Osteoblast (primary cell): ENCODE data around the gene HTR5A. TPM values are rescaled to one million over a fixed set of nuclear protein-coding genes. Genes with fewer than 3 reads are reported as not detected.

Experiments
- DNase-seq: peaks from one replicate; pipeline ENCODE4 v3.0.0; 2011; ENCODE audit warnings: low spot score, mixed read lengths; ENCODE audit not compliant: insufficient read length; ENCODE audit errors: missing footprints
- H2AFZ ChIP-seq: 2 replicates; pipeline ENCODE4 v1.6.0; 2011; ENCODE audit warnings: mild to moderate bottlenecking, low read length
- H3K27ac ChIP-seq: 2 replicates; pipeline ENCODE4 v1.5.1; 2011; ENCODE audit warnings: mild to moderate bottlenecking, low read depth, low read length, moderate library complexity
- H3K27me3 ChIP-seq: 2 replicates; pipeline ENCODE4 v1.6.0; 2012; ENCODE audit warnings: mild to moderate bottlenecking, control low read depth, inconsistent platforms, low read length, moderate library complexity; ENCODE audit not compliant: insufficient read depth
- H3K36me3 ChIP-seq: 2 replicates; pipeline ENCODE4 v1.5.1; 2011; ENCODE audit warnings: mild to moderate bottlenecking, low read length, control low read depth, moderate library complexity; ENCODE audit not compliant: insufficient read depth
- H3K4me1 ChIP-seq: 2 replicates; pipeline ENCODE4 v1.5.1; 2011; ENCODE audit warnings: mild to moderate bottlenecking, low read length, control low read depth, moderate library complexity; ENCODE audit not compliant: insufficient read depth
- H3K4me2 ChIP-seq: 2 replicates; pipeline ENCODE4 v1.6.0; 2011; ENCODE audit warnings: mild to moderate bottlenecking, low read length; ENCODE audit not compliant: insufficient read depth
- H3K4me3 ChIP-seq: fragments of 200-600 bp; sonication (generic); 3 replicates; pipeline ENCODE4 v1.5.1; 2012; ENCODE audit warnings: mild to moderate bottlenecking, low read length, inconsistent platforms; ENCODE audit not compliant: insufficient read depth
- H3K79me2 ChIP-seq: 2 replicates; pipeline ENCODE4 v1.6.0; 2012; ENCODE audit warnings: mild to moderate bottlenecking, low read length, control low read depth, inconsistent platforms; ENCODE audit not compliant: insufficient read depth
- H3K9me3 ChIP-seq: 2 replicates; pipeline ENCODE4 v1.5.1; 2011; ENCODE audit warnings: low read depth, low read length, control low read depth
- H4K20me1 ChIP-seq: 2 replicates; pipeline ENCODE4 v1.6.0; 2012; ENCODE audit warnings: mild to moderate bottlenecking, low read length, control low read depth; ENCODE audit not compliant: insufficient read depth
- total RNA-seq: library from RNA; depleted of rRNA; stranded (reverse); fragments of >200 nt; gene quantifications from 2 replicates; pipeline ENCODE4 v1.2.3, GENCODE V29; 2012
- TF ChIP-seq, protein P1 (sequence below): IDR thresholded peaks from 2 replicates; pipeline ENCODE4 v1.5.1; 2011; ENCODE audit warnings: mild to moderate bottlenecking, low read depth, low read length, moderate library complexity; ENCODE audit errors: extremely low read depth

The HTR5A gene
- total RNA-seq, 1 donor = not detected

DNA sequence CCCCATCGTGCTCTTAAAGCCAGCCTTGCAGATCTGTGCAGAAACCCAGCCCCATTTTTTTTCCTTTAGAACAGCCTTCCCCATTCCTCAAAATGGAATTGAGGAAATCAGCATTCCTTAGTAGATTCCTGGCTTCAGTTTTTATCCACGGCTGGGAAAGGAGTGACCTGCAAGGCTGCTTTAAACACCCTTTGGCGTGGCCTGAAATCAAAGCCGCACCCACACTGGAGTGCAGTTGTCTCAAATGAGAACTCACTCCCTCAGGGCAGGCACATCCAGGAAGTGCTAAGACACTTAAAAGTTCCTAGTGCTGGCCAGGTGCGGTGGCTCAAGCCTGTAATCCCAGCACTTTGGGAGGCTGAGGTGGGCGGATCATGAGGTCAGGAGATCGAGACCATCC lies 34.8 kb downstream of the HTR5A start:
- no peak overlapping the region for H3K4me2 ChIP-seq
- DNase-seq = no peak
- H3K4me3 ChIP-seq = no peak overlapping the region
- H3K27ac ChIP-seq = no peak overlapping the region
- H3K27me3 ChIP-seq = no peaks in the 10 kb centered on the region
- no peaks in the 10 kb centered on the region for H3K9me3 ChIP-seq
- no peaks in the 10 kb centered on the region for H4K20me1 ChIP-seq
- no peaks in the 10 kb centered on the region for H3K36me3 ChIP-seq
- TF ChIP-seq, protein P1, sequence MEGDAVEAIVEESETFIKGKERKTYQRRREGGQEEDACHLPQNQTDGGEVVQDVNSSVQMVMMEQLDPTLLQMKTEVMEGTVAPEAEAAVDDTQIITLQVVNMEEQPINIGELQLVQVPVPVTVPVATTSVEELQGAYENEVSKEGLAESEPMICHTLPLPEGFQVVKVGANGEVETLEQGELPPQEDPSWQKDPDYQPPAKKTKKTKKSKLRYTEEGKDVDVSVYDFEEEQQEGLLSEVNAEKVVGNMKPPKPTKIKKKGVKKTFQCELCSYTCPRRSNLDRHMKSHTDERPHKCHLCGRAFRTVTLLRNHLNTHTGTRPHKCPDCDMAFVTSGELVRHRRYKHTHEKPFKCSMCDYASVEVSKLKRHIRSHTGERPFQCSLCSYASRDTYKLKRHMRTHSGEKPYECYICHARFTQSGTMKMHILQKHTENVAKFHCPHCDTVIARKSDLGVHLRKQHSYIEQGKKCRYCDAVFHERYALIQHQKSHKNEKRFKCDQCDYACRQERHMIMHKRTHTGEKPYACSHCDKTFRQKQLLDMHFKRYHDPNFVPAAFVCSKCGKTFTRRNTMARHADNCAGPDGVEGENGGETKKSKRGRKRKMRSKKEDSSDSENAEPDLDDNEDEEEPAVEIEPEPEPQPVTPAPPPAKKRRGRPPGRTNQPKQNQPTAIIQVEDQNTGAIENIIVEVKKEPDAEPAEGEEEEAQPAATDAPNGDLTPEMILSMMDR = no peak
- H3K4me1 ChIP-seq = no peaks in the 10 kb centered on the region
- H2AFZ ChIP-seq = no peak overlapping the region
- no peaks in the 10 kb centered on the region for H3K79me2 ChIP-seq

DNA sequence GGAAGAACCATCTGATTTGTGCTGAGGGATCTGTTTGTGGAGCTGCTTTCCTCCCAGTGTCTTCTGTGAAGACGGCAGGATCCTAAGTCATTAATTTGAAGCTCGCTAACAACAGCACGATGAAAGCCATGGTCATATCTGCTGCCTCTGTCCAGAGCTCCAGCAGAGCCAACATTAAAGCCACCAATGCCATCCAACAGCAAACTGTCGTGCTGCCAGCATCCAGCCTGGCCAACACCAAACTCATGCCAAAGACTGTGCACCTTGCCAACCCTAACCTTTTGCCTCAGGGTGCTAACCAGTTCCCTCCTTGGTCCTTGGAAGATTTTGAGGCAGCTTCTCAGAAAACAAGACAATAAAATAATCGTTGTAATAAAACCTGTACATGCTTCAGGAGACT lies 36.2 kb downstream of the HTR5A start:
- Histone ChIP-seq H3K36me3 (no peaks in the 10 kb centered on the region), H3K27me3 (no peaks in the 10 kb centered on the region), H3K4me3 (no peak overlapping the region), H4K20me1 (no peaks in the 10 kb centered on the region), H3K4me1 (no peaks in the 10 kb centered on the region), H3K79me2 (no peaks in the 10 kb centered on the region), H3K4me2 (no peak overlapping the region), H3K27ac (no peak overlapping the region), H3K9me3 (no peaks in the 10 kb centered on the region), H2AFZ (no peak overlapping the region)
- DNase-seq = no peak
- TF ChIP-seq, protein P1 = no peak

DNA sequence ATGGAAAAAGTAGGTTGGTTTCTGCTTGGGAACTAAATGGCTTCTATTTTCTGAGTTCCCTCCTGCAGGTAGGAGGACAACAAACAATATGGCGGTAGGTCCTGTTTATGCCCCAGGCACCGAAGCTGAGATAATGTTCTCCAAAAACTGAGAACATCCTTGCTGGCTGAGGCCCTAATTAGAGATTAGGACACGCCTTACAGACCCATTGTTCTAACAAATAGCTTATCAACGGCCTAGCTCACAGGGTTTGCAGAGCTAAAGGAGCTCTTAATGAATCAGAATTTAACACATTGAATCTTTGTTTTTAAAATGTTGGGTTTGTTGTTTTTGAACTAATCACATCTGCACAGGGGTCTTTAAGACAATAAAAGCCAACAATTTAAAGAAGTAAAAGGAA lies 37.0 kb downstream of the HTR5A start:
- Histone ChIP-seq H3K27me3 (no peaks in the 10 kb centered on the region), H3K79me2 (no peaks in the 10 kb centered on the region), H3K4me3 (no peak overlapping the region), H3K4me1 (no peaks in the 10 kb centered on the region), H3K27ac (no peak overlapping the region), H3K36me3 (no peaks in the 10 kb centered on the region), H4K20me1 (no peaks in the 10 kb centered on the region), H3K9me3 (no peaks in the 10 kb centered on the region), H3K4me2 (no peak overlapping the region), H2AFZ (no peak overlapping the region)
- DNase-seq = no peak
- TF ChIP-seq, protein P1 = no peak

DNA sequence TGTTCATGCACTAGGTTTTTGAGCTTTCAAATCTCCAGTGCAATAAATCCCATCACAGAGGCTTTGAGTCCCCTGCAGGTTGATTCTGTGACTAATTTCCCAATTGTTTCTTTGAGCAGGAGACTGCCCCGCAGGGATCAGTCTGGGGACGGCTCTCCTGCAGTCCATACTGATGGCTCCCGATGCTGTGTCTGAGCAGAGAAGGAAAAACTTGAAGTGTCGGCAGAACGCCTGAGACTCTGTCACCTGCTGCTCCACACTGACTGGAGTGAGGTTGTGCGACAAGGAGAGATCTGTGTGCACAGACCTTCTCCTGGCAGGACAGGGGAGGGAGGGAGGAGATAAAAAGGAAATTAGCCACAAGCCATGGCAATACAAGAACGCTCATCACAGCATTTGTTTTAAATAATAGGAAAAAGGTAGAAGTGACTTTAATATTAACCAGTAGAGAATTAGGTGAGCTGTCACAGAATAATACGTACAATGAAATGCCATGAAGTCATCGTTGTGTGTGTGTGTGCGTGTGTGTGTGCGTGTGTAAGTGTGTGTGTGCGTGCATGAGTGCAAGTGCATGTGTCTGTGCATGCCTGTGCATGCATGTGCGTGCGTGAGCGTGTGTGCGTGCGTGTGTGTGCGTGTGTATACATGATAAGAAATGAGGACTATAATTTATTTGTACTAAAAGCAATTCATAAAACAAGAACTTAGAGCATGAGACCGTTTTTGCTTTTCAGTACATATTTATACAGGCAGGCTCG lies 38.2 kb downstream of the HTR5A start:
- no peak overlapping the region for H2AFZ ChIP-seq
- H3K36me3 ChIP-seq = no peaks in the 10 kb centered on the region
- DNase-seq = peak; percentile 57
- H4K20me1 ChIP-seq = no peaks in the 10 kb centered on the region
- H3K4me2 ChIP-seq = no peak overlapping the region
- H3K4me3 ChIP-seq = no peak overlapping the region
- no peaks in the 10 kb centered on the region for H3K9me3 ChIP-seq
- no peaks in the 10 kb centered on the region for H3K27me3 ChIP-seq
- no peaks in the 10 kb centered on the region for H3K4me1 ChIP-seq
- H3K79me2 ChIP-seq = no peaks in the 10 kb centered on the region
- TF ChIP-seq, protein P1 = no peak
- no peak overlapping the region for H3K27ac ChIP-seq
